HG03064 (cell line): ENCODE data around the gene OCLN.
A peak's percentile ranks its signal among the peaks of the same experiment; 100 is the strongest.
"Not testable (repeated sequence)": the region's sequence is repeated elsewhere in the genome, so short reads cannot be mapped to it uniquely, and the experiment has no call there.

ENCODE experiments used
- ATAC-seq: cut with Tn5 transposase; IDR thresholded peaks from one replicate; pipeline ENCODE4 v1.9.1; 2021; ENCODE audit warnings: low read depth; ENCODE audit not compliant: unreplicated experiment

Gene OCLN

GRCh38 chr5:69527128-69527770 is 34.7 kb downstream of the OCLN start:
- ATAC-seq, result no peak

DNA sequence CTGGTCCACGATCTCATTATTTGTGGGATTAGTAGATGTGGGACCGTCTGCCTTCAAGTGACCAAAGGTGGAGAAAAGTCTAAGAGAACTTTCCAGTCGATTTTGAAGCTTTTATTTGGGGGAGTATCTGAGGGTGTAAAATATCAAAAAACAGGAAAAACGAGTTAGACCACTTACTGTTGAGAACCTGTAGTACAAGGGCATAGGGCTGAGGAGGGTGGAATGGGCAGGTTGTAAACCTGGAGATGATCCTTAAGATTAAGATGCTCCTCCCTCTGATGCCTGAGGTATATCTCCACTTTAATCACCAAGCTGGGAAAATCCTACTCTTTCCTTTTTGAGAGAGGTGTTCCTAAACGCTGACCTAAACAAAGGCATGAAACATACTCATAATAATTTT is 35.4 kb downstream of the OCLN start:
- ATAC-seq, result no peak

DNA sequence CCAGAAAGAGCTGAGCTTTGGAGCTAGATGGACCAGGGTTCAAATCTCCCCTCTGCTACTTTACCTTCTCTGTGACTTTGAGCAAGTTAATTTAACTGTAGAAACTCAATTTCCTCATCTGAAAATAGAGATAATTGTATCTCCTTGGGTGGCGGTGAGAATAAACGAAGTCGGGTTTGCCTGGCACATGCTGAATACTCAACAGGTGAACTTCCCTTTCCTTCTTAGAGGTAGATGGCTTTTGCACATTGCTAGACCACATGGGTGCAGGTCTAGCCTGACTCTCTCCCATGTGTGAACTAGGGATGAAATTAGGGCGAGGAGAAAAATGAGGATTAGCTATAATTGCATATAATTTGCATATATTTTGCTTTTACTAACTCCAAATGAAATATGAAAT is 36.0 kb downstream of the OCLN start:
- ATAC-seq, result no peak

DNA sequence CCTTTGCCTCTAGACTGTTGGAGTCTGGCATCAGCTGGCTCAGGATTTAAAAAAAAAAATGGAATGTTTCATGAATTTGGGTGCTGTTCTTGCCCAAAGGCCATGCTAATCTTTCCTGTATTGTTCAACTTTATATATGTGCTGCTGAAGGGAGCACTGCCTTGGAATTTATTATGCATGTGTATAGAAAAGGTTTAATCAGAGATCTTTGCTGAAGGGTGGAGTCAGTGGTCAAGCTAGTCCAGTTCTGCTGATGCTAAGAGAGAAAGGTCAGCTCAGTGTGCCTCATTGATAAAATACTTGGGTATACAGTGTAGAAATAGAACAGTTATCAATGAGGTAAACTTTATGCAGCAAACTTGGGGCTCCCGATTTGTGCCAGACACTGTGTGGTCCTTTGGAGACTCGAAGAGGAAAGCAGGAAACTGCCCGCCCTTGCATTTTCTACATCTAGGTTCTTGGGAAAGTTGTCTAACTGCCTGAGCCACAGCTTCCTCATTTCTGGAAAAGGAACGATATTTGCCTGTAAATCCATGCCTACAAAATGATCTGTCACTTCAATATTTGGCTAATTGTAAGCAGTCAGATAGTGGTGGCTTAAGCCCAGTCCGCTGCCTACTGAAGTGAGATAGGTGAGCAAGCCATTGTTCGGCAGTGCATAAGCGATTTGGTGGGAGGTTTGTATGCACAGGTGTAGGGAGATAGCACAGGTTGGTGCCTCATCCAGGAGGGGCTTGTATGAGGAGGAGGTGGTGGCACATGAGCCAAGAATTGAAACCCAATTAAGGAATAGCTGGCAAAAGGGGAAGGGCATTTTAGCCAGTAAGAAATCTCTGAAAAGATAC is 38.2 kb downstream of the OCLN start:
- ATAC-seq, result no peak

- no peak for ATAC-seq
These were observed 38.8 kb downstream of the OCLN start for GRCh38 chr5:69531406-69531801.

GRCh38 chr5:69537911-69538310 is 45.3 kb downstream of the OCLN start:
- not testable (repeated sequence) for ATAC-seq

DNA sequence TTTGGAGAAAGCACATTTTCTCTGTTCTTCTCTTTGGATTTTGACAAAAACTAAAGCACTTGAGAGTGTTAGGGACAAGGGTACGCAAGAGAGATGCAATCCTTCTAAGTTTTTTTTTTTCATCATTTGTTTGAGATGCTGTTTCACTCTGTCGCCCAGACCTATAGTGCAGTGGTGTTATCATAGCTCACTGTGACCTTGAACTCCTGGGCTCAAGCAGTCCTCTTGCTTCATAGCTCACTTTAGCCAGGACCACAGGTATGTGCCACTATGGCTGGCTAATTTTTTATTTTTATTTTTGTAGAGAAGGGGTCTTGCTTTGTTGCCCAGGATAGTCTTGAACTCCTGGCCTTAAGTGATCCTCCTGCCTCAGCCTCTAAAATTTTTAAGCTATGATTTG is 46.1 kb downstream of the OCLN start:
- not testable (repeated sequence) for ATAC-seq

DNA sequence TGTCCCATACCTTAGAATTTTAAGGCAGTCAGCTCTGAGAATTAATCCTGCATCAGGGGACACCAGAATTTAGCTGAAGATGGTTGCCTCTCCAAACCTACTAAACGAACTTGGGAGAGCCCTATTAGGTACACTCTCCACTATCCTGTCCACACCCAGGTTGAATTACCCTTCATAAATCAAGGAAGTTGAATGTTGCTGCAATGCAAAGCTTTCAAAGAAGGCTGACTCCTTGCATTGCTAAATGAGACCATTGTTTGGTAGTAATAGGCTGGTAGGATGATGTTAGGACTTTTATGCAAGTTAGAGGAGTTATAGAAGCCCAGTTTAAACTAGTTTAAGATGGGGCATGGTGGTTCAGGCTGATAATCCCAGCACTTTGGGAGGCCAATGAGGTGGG is 48.8 kb downstream of the OCLN start:
- not testable (repeated sequence) for ATAC-seq

- not testable (repeated sequence) for ATAC-seq
These were observed 50.4 kb downstream of the OCLN start for GRCh38 chr5:69542838-69543618.

DNA sequence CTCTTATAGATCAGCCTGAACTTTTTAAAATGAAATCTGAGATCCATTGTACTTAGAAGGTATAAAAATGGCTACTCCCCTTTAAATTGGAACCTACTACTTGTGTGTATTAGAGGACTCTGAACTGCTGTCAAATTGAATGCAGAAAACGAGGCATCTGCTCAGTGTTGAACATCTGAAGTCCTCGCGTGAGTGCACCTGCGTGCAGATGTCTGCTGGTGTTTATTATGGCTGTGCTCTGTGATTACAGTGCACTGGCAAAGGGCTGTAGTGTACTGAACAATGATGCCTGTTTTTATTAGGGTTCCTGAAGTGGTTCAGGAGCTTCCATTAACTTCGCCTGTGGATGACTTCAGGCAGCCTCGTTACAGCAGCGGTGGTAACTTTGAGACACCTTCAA is 52.0 kb downstream of the OCLN start:
- not testable (repeated sequence) for ATAC-seq

GRCh38 chr5:69559908-69560330 is 67.3 kb downstream of the OCLN start, which contains the start of gene GTF2H2C:
Gene GTF2H2C (plus strand): TSS chr5:69560191. CDS start chr5:69565133, 4,942 bp downstream.
- peak; percentile 92 for ATAC-seq

DNA sequence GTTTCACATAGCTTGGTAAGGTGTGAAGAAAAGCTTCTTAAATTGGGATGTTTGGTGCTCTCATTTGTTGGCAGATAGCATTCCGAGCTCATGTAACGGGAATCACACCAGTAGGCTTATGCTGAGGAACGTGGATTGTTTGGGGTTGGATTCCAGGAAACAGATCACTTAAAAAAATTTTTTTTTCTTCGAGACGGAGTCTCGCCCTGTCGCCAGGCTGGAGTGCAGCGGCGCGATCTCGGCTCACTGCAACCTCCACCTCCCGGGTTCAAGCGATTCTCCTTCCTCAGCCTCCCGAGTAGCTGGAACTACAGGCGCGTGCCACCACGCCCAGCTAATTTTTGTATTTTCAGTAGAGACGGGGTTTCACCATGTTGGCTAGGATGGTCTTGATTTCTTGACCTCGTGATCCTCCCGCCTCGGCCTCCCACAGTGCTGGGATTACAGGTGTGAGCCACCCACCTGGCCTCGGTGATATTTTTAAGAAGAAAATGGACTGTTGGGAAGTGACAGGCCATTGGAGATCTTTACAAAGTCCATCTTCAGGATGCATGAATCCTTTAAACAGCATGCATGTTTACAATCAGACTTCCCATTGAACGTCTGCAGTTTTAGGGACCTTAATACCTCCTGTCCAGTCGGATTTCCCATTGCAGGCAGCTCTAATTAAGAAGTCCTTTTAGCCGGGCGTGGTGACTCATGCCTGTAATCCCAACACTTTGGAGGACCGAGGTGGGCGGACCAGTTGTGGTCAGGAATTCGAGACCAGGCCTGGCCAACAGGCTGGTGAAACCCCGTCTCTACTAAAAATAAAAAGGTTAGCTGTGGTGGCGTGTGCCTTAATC is 68.2 kb downstream of the OCLN start:
- not testable (repeated sequence) for ATAC-seq

DNA sequence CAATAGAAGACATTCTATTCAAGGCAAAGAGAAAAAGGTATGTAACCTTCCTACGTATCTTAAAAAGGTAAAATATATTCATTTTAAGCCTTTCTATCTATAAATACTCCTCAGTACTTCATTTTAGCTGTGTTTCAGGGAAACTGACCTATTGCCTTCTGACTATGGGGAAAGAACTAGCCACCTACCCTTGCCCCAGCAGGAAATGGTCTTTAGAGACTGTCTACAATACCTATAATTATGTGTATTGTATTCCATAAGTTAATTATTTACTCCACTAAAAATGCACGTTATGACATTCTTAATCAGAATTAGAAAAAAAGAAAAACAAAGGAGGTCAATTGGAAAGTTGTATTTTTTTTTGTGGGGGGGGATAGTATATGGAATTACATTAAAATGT is 73.6 kb downstream of the OCLN start:
- ATAC-seq, result not testable (repeated sequence)

- not testable (repeated sequence) for ATAC-seq
These were observed 75.5 kb downstream of the OCLN start for GRCh38 chr5:69568072-69568471.

- not testable (repeated sequence) for ATAC-seq
These were observed 90.8 kb downstream of the OCLN start for GRCh38 chr5:69583356-69583755.

DNA sequence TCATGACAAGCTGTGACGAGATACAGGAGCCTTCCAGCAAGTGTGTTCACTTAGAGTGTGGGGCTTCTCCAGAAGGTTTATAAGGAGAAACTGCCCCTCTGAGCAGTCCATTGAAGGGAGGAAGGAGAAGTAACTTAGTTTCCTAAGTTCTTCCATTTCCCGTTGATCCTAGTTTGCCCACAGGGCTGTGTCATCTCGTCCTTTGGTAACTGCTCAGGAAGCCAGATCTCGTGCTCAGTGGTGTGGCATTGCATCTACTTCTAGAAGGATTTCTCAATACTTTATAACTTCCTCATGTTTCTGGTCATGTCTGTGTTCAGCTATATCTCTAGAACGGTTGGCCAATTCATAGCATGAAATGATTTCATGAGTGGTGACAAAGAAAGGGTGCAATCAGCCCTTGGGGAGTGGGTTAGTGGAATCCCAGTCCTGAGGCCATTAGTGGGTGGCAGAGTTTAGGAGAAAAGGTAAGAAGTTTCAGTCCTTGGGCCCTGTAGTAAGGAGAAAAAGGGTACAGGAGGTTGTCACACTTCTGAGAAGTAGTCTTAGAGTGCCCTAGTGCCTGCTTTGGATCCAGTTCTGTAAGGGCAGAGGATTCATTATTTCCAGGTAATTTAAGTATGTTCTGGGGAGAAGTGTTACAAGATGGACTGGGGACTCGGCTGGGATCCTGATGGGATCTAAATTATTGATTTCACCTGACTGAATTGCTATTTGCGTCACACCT is 103.7 kb downstream of the OCLN start:
- ATAC-seq, result not testable (repeated sequence)

DNA sequence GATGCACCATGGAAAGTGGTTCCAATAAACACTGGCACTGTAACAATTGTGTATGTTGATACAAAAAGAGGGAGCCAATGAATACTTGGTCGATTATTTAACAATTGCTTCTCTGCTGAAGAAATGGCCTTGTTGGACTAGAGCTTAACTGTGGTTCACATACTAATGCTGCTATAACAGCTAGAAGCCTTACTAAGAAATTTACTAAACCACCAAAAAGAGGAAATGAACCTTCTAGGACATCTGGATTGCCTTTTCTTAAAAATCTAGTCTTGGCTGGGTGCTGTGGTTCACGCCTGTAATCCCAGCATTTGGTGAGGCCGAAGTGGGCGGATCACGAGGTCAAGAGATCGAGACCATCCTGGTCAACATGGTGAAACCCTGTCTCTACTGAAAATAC is 109.4 kb downstream of the OCLN start:
- not testable (repeated sequence) for ATAC-seq

DNA sequence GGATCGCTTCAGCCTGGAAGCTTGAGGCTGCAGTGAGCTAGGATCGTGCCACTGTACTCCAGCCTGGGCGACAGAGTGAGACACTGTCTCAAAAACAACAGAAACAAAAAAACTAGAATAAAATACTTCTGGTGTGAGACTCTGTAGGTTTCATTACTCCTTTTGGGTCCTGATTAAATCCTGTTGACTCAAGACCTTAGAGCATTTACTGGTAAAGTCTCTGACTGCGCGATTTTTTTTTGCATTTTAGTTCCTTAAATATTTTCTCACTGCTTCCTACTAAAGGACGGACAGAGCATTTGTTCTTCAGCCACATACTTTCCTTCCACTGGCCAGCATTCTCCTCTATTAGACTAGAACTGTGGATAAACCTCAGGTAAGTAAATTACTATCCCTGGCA is 114.2 kb downstream of the OCLN start:
- not testable (repeated sequence) for ATAC-seq
